ENCODE measurements around the gene POMT1.

GRCh38 chr9:131478911-131479310 lies 23.8 kb upstream of the POMT1 start:
- TF ChIP-seq, protein P1, sequence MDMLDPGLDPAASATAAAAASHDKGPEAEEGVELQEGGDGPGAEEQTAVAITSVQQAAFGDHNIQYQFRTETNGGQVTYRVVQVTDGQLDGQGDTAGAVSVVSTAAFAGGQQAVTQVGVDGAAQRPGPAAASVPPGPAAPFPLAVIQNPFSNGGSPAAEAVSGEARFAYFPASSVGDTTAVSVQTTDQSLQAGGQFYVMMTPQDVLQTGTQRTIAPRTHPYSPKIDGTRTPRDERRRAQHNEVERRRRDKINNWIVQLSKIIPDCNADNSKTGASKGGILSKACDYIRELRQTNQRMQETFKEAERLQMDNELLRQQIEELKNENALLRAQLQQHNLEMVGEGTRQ (IDR thresholded peaks at IDR 0.05; ENCODE audit: low read length), result no peak
- TF ChIP-seq TAF1 (IDR thresholded peaks at IDR 0.05; ENCODE audit: low read depth, low read length) (no peak), SP1 (IDR thresholded peaks at IDR 0.05; ENCODE audit: low read depth, low read length) (no peak), CTCF (IDR thresholded peaks at IDR 0.05; ENCODE audit: control extremely low read depth in 1 of 3, insufficient read depth in 1 of 3, low read depth in 1 of 3, low read length in 3 of 3) (no peak), POLR2AphosphoS5 (IDR thresholded peaks at IDR 0.05; ENCODE audit: low read depth, low read length) (no peak), RBBP5 (IDR thresholded peaks at IDR 0.05; ENCODE audit: borderline replicate concordance, low read depth, low read length) (no peak), GTF2F1 (IDR thresholded peaks at IDR 0.05; ENCODE audit: borderline replicate concordance, low read depth, low read length) (no peak), POLR2A (IDR thresholded peaks at IDR 0.05; ENCODE audit: control extremely low read depth in 1 of 2, low read depth in 2 of 2, low read length in 2 of 2) (no peak), CBX8 (IDR thresholded peaks at IDR 0.05; ENCODE audit: borderline replicate concordance, low read depth, low read length) (no peak), MAX (IDR thresholded peaks at IDR 0.05) (no peak), JUN (IDR thresholded peaks at IDR 0.05; ENCODE audit: low read depth, low read length) (no peak)
